KOPT-K1 (cell line): ENCODE results near the gene ZNF549.

ENCODE experiments used
- H3K27ac ChIP-seq: fragments of 200-600 bp; sonication (generic); 2 replicates; pipeline ENCODE4 v1.5.1; 2016; ENCODE audit warnings: antibody characterized with exemption, mild to moderate bottlenecking, low read depth, low read length; ENCODE audit not compliant: poor library complexity, severe bottlenecking
- H3K36me3 ChIP-seq: fragments of 200-600 bp; sonication (generic); 2 replicates; pipeline ENCODE4 v1.5.1; 2017; ENCODE audit warnings: antibody characterized with exemption, mild to moderate bottlenecking, low read length, moderate library complexity; ENCODE audit not compliant: insufficient read depth
- H3K9me3 ChIP-seq: fragments of 200-600 bp; sonication (generic); 2 replicates; pipeline ENCODE4 v1.5.1; 2017; ENCODE audit warnings: antibody characterized with exemption, low read length, mild to moderate bottlenecking; ENCODE audit not compliant: insufficient read depth, poor library complexity, severe bottlenecking

ZNF549 gene

DNA sequence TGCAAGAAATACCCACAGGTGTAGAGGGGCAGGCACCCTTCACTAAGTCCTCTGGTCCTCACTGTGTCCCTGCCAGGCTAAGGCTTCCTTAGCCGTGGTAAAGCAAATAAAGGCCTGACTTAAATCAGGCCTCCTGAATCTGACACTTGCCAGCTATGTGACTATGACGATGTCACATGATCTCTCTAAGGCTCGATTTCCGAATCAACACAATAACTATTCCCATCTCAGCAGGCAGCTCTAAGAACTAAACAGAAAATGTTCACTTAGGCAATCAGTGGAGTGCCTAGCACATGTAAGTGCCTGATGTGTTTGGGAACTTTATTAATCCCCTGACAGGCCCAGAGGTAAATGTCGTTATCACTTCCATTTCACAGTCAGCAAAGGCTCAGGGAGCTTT lies 30.5 kb downstream of the ZNF549 start:
- H3K9me3 ChIP-seq = peaks cover 55% of the 10 kb centered on the region
- H3K27ac ChIP-seq = no peak overlapping the region
- peaks cover 44% of the 10 kb centered on the region for H3K36me3 ChIP-seq

DNA sequence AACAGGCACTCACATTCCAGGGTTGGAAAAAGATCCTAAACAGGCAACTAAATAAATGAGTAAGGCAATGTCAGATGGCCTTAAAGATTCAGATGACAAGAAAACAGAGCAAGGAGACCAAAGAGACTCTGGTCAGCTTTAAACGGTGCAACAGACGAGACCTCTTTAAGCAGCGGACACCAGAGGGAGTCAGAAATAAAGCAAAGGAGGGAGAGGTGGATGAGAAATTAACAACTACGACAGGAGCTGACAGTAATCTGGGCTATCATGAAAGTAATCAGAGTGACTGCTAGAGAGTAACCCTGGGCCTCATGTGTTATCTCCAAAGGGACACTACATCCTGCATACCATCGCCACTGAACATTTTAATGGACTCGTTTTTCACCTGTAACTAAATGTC lies 31.4 kb downstream of the ZNF549 start:
- Histone ChIP-seq H3K36me3 (peaks cover 35% of the 10 kb centered on the region), H3K27ac (peak overlapping the region; percentile 70), H3K9me3 (peaks cover 62% of the 10 kb centered on the region)

DNA sequence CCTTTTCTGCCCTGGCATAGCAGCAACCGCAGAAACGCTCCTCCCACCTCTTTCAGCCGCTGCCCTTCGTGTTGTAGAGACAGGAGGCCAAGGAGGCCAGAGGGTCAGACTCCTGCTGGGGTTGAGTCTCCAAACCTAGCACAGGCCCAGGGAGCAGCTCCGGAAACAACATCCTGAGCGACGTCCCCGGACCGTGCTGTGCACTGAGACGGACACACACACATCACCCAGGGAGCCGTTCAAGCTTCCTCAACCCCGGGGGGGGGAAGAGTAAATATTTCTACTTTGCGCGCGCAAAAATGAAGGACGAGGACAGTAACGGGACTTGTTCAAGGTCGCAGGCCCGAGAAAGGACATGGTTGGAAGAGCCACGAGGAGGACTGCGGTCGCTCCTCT lies 31.9 kb downstream of the ZNF549 start:
- Histone ChIP-seq H3K27ac (peak overlapping the region; percentile 70), H3K9me3 (peaks cover 62% of the 10 kb centered on the region), H3K36me3 (peaks cover 30% of the 10 kb centered on the region)

DNA sequence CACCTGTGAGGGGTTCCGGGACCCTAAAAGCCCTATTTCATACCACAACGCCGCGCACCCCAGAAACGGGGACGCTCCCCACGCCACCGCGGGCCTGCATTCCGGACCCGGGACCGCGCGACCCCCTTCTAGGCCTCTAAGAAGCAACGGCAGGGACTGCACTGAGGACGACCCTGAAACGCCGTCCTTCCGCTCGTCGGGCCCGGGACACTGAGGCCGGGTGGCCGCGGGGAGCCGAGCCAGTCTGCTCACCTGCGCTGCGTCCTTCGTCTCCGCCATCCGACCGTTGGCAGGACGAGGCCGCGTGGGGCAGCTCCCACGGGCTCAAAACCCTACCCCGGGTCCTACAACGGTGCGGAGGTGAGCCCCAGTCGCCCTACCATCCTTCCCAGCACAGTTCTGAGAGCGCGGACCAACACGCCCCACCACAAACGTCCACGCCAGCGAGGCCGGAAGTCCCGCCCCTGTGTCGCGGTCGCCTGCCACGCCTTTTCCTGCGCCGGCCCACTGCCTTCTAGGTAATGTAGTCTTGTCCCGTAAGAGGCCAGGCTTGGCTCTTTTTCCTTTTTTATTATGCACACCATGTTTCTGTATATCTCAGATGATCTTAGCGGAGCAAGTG lies 32.4 kb downstream of the ZNF549 start, which contains the start of gene ZNF550:
TSS of gene ZNF550 (minus strand) at position 460 of the 622 bp plus-strand sequence. CDS start at position 279, 181 bp downstream.
- Histone ChIP-seq H3K36me3 (peaks cover 25% of the 10 kb centered on the region), H3K9me3 (peaks cover 62% of the 10 kb centered on the region), H3K27ac (peak within 1 kb of the TSS; percentile 70)

DNA sequence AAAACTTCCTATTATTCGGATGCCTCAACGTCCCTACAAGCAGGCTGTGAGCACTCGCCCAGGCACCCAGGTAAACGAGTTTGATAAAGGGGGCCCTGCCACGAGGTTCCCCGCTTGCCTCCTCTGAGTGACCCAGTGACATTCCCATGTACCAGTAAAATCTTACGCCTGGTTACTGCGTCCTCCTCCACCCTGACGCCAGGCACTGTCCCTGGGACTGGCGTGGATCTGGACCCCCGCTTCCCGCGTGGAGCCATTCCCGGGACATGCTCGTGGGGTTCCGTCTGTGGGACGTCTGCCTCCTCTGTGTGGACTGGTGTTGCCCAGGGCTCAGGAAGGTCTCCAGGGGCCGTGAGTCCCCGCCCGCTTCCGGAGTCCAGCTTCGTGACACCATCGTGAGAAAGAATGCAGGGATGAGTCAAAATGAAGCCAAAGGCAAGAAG lies 32.9 kb downstream of the ZNF549 start:
- H3K9me3 ChIP-seq = peaks cover 64% of the 10 kb centered on the region
- H3K27ac ChIP-seq = no peak overlapping the region
- H3K36me3 ChIP-seq = peaks cover 20% of the 10 kb centered on the region

DNA sequence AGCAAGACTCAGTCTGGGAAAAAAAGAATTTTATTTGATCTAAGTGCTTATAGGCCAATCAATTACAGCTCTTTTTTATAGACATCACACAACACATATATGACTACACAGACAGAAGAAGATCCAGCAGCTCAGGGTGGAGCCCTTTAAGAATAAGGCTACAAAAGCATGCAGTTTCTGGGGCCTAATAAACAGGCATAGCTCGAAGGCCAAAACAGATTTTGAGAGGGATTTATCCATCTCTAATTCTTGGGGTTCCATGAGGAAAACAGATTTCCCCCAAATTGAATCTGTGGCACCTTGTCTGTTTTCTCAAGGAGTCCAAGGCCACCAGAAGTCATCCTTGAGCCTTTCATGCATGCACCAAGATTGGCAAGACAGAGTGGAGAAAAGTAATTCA lies 36.4 kb downstream of the ZNF549 start:
- Histone ChIP-seq H3K9me3 (peaks cover 85% of the 10 kb centered on the region), H3K27ac (no peak overlapping the region), H3K36me3 (no peaks in the 10 kb centered on the region)

DNA sequence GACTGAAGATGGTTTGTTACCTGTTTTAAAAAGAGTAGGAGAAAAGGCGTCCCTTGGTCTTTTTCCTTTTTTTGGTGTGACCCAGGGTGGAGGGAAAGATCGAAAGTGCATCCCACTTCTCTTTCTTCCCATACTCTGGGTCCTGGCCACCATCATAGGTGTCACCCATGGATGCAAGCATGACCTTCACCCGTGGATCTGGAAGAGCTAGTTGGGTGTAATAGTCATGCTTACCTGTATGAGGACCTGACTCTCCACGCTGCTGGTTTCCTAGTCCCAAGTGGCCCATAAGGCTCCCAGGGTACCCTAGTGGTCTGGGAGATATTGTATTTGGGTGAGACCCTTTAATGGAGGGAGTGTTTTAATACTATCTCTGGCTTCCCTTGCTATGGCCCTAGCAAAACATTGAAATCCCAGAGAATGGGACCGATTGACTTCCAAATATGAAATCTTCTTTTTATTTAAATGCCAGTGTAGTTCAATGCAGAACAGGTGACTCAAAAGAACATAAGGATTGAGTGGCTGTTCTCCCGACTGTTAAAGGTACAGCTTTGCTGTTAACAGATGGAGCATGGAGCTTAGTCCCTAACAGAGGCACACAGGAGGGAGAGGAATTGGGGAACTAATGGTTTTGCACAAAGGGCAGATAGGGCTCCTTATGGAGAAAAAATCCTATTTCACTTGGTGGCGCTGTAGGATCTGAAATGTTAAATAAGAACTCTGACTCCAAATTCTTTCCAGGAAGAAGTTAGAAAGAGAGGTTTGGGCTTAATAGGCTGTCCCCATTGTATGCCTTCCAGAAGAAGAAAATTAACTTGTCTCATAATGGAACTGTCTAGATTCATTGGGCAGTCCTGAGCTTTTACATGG lies 39.5 kb downstream of the ZNF549 start:
- Histone ChIP-seq H3K36me3 (peaks cover 15% of the 10 kb centered on the region), H3K9me3 (peaks cover 97% of the 10 kb centered on the region), H3K27ac (no peak overlapping the region)

DNA sequence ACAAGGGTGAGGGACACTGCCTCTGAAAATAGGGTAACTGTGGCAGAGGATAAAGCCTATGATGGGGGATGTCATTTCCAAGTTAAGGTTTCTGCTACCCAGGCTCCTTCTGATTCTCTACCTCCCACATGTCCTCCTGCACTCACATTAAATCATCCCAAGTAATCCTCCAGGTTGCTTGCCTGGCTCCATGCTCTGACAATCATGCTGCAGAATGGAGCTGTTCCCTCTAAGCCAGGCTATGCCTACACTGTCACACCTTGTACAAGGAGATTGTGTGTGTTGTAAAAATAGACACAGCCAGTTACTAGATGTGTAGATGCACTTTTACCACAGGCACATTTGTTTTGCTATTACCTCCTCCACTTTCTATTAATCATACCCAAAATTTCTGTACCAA lies 43.6 kb downstream of the ZNF549 start:
- peaks cover 97% of the 10 kb centered on the region for H3K9me3 ChIP-seq
- no peak overlapping the region for H3K27ac ChIP-seq
- H3K36me3 ChIP-seq = peaks cover 56% of the 10 kb centered on the region

DNA sequence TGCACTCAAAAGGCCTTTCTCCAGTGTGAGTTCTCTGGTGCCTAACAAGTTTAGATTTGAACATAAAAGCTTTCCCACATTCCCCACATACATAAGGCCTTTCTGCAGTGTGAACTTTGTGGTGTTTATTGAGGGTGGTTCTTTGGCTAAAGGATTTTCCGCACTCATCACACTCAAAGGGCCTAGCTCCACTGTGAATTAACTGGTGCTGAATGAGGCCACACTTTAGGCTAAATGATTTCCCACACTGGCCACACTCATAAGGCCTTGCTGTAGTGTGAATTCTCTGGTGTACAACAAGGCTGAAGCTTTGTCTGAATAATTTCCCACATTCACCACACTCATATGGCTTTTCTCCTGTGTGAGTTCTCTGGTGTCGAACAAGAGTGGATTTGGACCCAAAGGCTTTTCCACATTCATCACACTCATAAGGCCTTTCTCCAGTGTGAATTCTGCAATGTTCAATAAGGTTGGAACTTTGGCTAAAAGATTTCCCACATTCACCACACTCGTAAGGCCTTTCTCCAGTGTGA lies 45.3 kb downstream of the ZNF549 start:
- Histone ChIP-seq H3K9me3 (peaks cover 97% of the 10 kb centered on the region), H3K27ac (no peak overlapping the region), H3K36me3 (peaks cover 69% of the 10 kb centered on the region)

DNA sequence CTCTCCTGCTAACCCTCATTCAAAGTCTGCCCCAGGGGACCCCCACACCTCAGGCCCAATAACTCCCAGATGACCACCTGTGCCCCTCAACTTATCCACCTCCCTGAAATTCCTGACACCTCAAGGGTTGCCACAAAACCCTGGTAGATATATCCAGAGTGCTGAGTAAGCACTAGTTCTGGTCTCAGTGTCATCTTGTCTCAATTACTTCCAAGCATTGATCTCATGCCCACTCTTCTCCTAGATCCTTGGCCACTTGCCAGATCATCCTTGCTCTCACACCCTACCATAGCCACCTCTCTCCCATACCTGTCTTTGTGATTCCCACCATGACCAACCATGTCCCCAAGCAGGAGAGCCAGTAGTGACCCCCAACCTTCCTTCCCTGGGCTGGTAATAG lies 49.5 kb downstream of the ZNF549 start:
- Histone ChIP-seq H3K9me3 (peaks cover 61% of the 10 kb centered on the region), H3K36me3 (peaks cover 54% of the 10 kb centered on the region), H3K27ac (no peak overlapping the region)

DNA sequence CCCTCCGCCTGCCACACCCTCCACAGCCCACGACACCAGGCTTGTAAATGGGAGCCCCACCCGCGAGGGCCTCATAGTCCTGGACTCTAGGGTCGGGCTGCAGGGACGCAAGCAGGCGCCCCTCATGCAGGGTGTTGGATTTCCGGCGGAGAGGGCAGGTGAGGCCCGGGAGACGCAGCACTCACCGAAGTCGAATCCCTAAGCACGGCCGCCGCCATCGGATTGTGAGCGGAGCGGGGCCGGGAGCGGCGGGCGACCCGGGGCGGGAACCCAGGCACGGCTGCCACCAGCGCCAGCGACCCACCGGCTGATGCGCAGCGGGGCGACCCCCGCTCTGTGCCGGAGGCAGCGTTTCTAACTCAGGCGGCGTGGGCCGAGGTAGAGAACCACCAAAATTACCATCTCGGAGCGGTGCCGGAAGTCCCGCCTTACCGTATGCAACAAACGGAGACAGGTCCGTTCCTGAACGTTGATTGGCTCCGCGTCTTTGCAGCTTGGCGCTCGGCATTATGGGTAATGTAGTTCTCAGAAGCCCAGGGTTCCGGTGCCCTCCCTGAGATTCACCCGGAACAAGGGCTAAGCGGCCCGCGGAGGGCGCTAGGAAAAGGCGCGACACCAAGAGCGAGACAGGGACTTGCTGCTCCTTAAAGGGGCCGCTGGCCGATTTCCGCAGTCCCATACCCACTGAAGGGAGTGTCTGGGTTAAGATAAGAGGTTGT lies 51.5 kb downstream of the ZNF549 start, which contains the start of gene ZNF416:
TSS of gene ZNF416 (minus strand) at position 425 of the 719 bp plus-strand sequence. CDS start at position 218, 207 bp downstream.
- H3K27ac ChIP-seq = peak within 1 kb of the TSS; percentile 70
- H3K9me3 ChIP-seq = peaks cover 49% of the 10 kb centered on the region
- H3K36me3 ChIP-seq = peaks cover 34% of the 10 kb centered on the region

DNA sequence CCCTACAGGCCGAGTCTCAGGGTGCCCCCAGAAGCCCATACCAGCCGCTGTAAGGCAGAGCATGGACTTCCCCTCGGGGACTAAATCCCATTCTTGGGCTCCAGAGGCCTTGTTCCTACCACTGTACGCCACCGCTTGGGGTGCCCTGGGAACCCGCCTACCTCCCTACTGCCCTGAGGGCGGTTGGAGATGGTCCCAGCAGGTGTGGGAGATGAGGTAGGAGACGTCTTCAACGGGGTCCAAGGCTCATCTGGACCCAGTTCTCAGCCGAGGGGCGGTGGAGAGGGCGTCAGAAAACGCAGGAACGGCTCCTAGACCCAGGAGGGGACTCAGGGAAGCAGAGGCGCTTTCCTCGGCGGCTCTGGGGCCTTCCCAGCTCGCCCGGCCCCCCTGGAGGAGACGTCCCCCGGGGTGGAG lies 56.0 kb downstream of the ZNF549 start:
- Histone ChIP-seq H3K36me3 (peaks cover 34% of the 10 kb centered on the region), H3K27ac (peak overlapping the region; percentile 63)

DNA sequence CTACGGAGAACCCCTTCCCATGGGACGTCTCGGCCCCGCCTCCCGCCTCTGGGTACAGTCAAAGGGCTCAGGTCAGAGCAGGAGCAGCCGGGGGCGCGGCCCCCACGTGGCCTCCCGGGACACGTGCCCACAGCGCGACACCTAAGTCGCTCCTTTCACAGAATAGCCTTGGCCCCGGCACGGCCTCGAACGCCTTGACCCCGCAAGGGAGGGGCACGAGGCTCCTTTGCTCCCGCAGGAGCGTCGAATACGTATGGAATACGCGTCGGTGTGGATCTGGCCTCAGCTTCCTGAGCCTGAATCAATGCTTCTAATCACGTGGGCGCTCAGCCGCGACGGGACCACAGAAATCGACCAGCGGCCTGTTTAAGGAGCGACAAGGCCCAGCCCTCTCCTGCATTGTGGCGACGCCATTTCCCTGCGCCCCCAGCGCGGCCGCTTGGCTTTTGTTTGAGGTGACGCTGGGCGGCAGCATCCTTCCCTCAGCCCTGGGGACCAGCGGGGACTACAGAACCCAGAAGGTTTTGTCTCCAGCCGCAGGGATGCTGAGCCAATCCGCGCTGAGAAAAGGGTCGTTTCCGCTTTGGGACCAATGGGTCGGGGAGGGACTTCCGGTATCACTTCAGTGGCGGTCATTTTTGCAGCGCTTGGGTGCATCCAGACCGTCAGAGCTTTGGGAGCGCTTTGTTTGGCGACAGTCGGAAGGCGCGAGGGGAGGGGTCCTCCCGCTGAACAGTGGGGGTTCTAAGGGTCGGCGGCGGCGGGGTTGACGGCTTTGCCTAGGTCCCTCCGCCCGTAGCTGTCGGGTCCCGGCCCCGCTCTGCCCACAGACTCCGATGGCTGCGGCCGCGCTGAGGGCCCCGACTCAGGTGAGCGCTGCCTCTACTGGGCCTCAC lies 56.6 kb downstream of the ZNF549 start, which contains the start of gene ZIK1:
TSS of gene ZIK1 (plus strand) at position 625 of the 896 bp plus-strand sequence. CDS start at position 837, 212 bp downstream.
- peaks cover 40% of the 10 kb centered on the region for H3K36me3 ChIP-seq
- peaks cover 38% of the 10 kb centered on the region for H3K9me3 ChIP-seq
- H3K27ac ChIP-seq = peak within 1 kb of the TSS; percentile 63

More for the DNA sequence above, 56.0 kb downstream of the ZNF549 start:
- H3K9me3 ChIP-seq = peaks cover 31% of the 10 kb centered on the region

DNA sequence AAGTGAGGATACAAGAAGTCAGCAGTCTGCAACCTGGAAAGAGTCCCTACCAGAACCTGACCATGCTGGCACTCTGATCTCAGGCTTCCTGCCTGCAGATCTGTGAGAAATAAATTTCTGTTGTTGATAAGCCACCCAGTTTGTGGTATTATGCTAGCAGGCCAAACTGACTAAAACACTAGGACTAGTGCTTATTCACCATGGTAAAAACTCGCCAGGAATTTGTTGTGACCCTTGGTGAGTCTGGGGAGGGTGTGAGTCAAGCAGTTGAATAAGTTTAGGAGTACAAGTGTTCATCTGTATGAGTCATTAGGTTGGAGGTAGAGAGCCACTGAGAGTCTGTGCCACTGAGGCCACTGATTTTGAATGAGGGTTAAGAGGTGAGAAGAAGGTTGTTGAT lies 60.4 kb downstream of the ZNF549 start:
- H3K27ac ChIP-seq = no peak overlapping the region
- H3K9me3 ChIP-seq = peaks cover 76% of the 10 kb centered on the region
- H3K36me3 ChIP-seq = peaks cover 78% of the 10 kb centered on the region
